ENCODE results near the gene ST3GAL4. TPM values are rescaled to one million over a fixed set of nuclear protein-coding genes. Genes with fewer than 3 reads are reported as not detected.
A peak's percentile ranks its signal among the peaks of the same experiment; 100 is the strongest.
"Not testable (repeated sequence)": the region's sequence is repeated elsewhere in the genome, so short reads cannot be mapped to it uniquely, and the experiment has no call there.

ST3GAL4 gene
- total RNA-seq, 1 experiment from 2014 or later = 13.1 TPM

DNA sequence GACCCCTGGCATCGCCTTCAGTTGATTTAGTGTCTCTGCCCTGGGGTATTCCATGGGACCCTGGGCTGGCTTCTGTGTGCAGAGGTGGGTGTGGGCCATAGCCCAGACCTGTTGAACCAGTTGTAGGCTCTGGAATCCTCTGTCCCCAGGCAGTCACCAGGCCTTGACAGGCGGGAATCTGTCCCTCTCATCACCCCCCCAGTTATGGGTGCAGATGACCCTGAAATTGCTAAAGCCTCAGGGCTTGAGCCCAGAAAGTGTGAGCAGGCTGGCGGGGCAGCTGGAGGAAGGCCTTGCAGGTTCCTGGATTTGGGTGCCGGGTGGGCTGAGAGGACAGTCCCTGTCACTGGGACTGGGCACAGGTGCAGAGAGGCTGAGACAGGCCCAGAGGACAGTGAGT, 27.2 kb downstream of the ST3GAL4 start:
- POLR2A ChIA-PET; H3K9me3 ChIP-seq (ENCODE audit: control insufficient read depth in 1 of 2, insufficient read depth in 1 of 2, low read depth in 1 of 2, low read length in 2 of 2); H3K4me2 ChIP-seq (ENCODE audit: low read length); DNase-seq (ENCODE audit: low read depth, low spot score); H3K4me1 ChIP-seq (ENCODE audit: control insufficient read depth in 1 of 2, insufficient read depth in 2 of 2, low read length in 2 of 2); H3K27me3 ChIP-seq (ENCODE audit: insufficient read depth, low read length); H3K9me2 ChIP-seq (ENCODE audit: insufficient read depth); intact Hi-C loops (cut with micrococcal nuclease); H2AFZ ChIP-seq (ENCODE audit: low read depth, low read length, poor library complexity, severe bottlenecking); CTCF ChIA-PET; H3K79me2 ChIP-seq (ENCODE audit: insufficient read depth, low read length); H4K20me1 ChIP-seq (ENCODE audit: insufficient read depth); H3K4me3 ChIP-seq (replicated peaks in 1 of 2; ENCODE audit: low read depth in 1 of 2, low read length in 2 of 2); H3K9ac ChIP-seq (ENCODE audit: low read length); H3K27ac ChIP-seq (ENCODE audit: low read depth, low read length); RAD21 ChIA-PET (ENCODE audit: low non-redundant PET in 1 of 2, low total read pairs in 2 of 2, uncharacterized antibody in 2 of 2, unreplicated experiment in 2 of 2); BruUV-seq (replicated peaks); H3K36me3 ChIP-seq (ENCODE audit: control insufficient read depth in 1 of 2, insufficient read depth in 2 of 2, low read length in 2 of 2): not testable (repeated sequence)
- peak; percentile 23; the same call in 1 of the 2 replicates for ATAC-seq

DNA sequence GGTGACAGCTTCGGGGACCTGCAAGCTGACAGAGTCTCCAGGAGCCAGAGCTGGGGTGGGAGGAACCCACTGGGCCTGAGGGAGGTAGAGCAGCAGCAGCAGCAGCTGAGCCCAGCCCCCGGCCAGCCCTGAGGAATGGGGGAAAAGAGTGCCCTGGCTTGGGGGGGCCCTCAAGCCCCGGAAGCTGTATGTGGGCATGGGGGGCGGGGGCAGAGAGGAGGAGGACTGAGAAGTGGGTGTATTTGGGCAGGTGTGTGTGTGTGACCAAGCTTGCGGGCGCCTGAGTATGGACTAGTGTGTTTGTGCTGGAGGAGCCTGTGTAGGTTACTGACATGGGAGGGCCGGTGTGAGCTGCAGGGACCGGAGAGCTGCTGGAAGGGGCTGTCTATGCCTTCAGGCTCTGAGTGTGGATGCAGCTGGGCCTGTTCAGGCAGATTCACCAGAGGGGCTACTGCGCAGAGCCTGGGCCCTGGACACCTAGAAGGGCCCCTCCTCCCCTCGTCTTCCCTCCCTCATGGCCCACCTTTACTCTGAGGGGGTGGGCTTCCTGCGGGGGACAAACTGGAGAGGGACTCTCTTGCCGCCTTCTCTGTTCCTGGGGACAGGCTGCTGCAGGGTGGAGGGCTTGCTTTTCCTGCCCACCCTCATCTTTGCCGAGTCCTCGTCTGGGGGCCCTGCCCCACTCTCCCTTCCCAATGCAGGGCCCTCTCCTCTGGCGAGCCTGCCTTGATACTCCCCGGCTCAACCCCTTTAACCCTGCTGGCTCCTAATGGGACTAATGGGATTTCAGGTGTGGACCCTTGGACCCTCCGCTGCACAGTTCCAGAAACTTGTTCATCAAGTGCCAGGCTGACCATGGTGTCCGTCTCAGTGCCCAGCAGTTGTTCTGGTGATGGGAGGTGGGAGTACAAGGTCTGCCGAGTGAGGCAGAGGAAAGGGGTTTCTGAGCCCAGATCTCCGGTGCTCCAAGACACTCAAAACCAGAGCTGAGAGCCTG, 28.2 kb downstream of the ST3GAL4 start:
- Histone ChIP-seq H3K27me3 (ENCODE audit: insufficient read depth, low read length) (no peaks in the 10 kb centered on the region), H3K4me3 (replicated peaks in 1 of 2; ENCODE audit: low read depth in 1 of 2, low read length in 2 of 2) (no peak overlapping the region), H3K4me2 (ENCODE audit: low read length) (no peak overlapping the region), H2AFZ (ENCODE audit: low read depth, low read length, poor library complexity, severe bottlenecking) (no peak overlapping the region), H3K9ac (ENCODE audit: low read length) (no peak overlapping the region), H3K79me2 (ENCODE audit: insufficient read depth, low read length) (no peaks in the 10 kb centered on the region), H3K9me2 (ENCODE audit: insufficient read depth) (no peaks in the 10 kb centered on the region), H4K20me1 (ENCODE audit: insufficient read depth) (no peaks in the 10 kb centered on the region), H3K4me1 (ENCODE audit: control insufficient read depth in 1 of 2, insufficient read depth in 2 of 2, low read length in 2 of 2) (no peaks in the 10 kb centered on the region), H3K9me3 (ENCODE audit: control insufficient read depth in 1 of 2, insufficient read depth in 1 of 2, low read depth in 1 of 2, low read length in 2 of 2) (no peaks in the 10 kb centered on the region), H3K36me3 (ENCODE audit: control insufficient read depth in 1 of 2, insufficient read depth in 2 of 2, low read length in 2 of 2) (no peaks in the 10 kb centered on the region), H3K27ac (ENCODE audit: low read depth, low read length) (no peak overlapping the region)
- TF ChIP-seq EGR1 (IDR thresholded peaks at IDR 0.05; ENCODE audit: low read depth) (no peak), YY1 (IDR thresholded peaks at IDR 0.05; ENCODE audit: extremely low read depth, insufficient replicate concordance, low read depth, low read length) (no peak), CEBPB (IDR thresholded peaks at IDR 0.05; ENCODE audit: low read depth) (no peak), CTCF (IDR thresholded peaks at IDR 0.05 in 2 of 3, conservative IDR thresholded peaks at IDR 0.05 in 1 of 3; ENCODE audit: borderline replicate concordance in 1 of 3, insufficient read depth in 1 of 3, low read depth in 2 of 3, low read length in 2 of 3) (no peak), TCF7L2 (IDR thresholded peaks at IDR 0.05; ENCODE audit: borderline replicate concordance, extremely low read depth, insufficient read depth, insufficient read length) (no peak), MAX (IDR thresholded peaks at IDR 0.05) (no peak), POLR2A (IDR thresholded peaks at IDR 0.05; ENCODE audit: borderline replicate concordance, extremely low read depth, insufficient read depth, insufficient read length) (no peak), POLR2AphosphoS5 (IDR thresholded peaks at IDR 0.05; ENCODE audit: low read depth, low read length) (no peak), RAD21 (IDR thresholded peaks at IDR 0.05; ENCODE audit: low read depth) (no peak), ZNF274 (IDR thresholded peaks at IDR 0.05; ENCODE audit: low read depth, low read length) (no peak), ZBTB33 (IDR thresholded peaks at IDR 0.05; ENCODE audit: extremely low read depth, insufficient replicate concordance, low read length) (no peak), SRF (IDR thresholded peaks at IDR 0.05; ENCODE audit: low read depth) (no peak), FOSL1 (IDR thresholded peaks at IDR 0.05; ENCODE audit: low read depth) (no peak), JUND (IDR thresholded peaks at IDR 0.05) (no peak)
- ChIA-PET CTCF (interaction anchor here (0.8 kb wide), 1 partner anchor 73 kb away, joined by 3 read pairs; no protein-coding TSS in a partner anchor), POLR2A (no interaction called here), RAD21 (ENCODE audit: low non-redundant PET in 1 of 2, low total read pairs in 2 of 2, uncharacterized antibody in 2 of 2, unreplicated experiment in 2 of 2) (no interaction called here)
- intact Hi-C loops (cut with micrococcal nuclease) = no loop called here
- DNase-seq (ENCODE audit: low read depth, low spot score) (no peak), ATAC-seq (peak; percentile 38)
- no TSS peak for BruUV-seq (replicated peaks)

Measured in HCT116 (cell line).